HepG2 (cell line): ENCODE data around the gene IRF3. TPM values are rescaled to one million over a fixed set of nuclear protein-coding genes. Genes with fewer than 3 reads are reported as not detected.

Source experiments
- CREM ChIP-seq, 2 experiments: sonication (generic) in 1 of 2; formaldehyde crosslinking in 1 of 2; IDR thresholded peaks; 2 replicates each; pipeline versions ENCODE4 v1.4.0 to v1.6.1; 2016 to 2020; ENCODE audit warnings: antibody characterized with exemption in 1 of 2, mild to moderate bottlenecking in 1 of 2, missing genetic modification reagents in 1 of 2
- EP300 ChIP-seq, 3 experiments: sonication (generic) in 1 of 3; formaldehyde crosslinking in 1 of 3; IDR thresholded peaks; 2 replicates each; pipeline versions ENCODE4 v1.5.1 to v1.6.1; 2011 to 2020; ENCODE audit warnings: low read depth in 2 of 3, low read length in 2 of 3, borderline replicate concordance in 1 of 3, improper control_type of control experiment in 1 of 3, mild to moderate bottlenecking in 1 of 3, missing genetic modification reagents in 1 of 3, moderate library complexity in 1 of 3
- FOXP1 ChIP-seq, 2 experiments: fragments of 450-650 bp in 1 of 2; IDR thresholded peaks; 2 replicates each; pipeline ENCODE4 v1.6.1; 2017 to 2018; ENCODE audit warnings: antibody characterized with exemption in 1 of 2
- HOXD1 ChIP-seq: sonication (generic); formaldehyde crosslinking; IDR thresholded peaks from 2 replicates; pipeline ENCODE4 v1.5.0; 2020; ENCODE audit warnings: missing genetic modification reagents
- JUN ChIP-seq: sonication (generic); formaldehyde crosslinking; IDR thresholded peaks from 2 replicates; pipeline ENCODE4 v1.4.0; 2020; ENCODE audit warnings: mild to moderate bottlenecking, missing genetic modification reagents
- PAX8 ChIP-seq: sonication (generic); formaldehyde crosslinking; IDR thresholded peaks from 2 replicates; pipeline ENCODE4 v1.8.0; 2022; ENCODE audit warnings: mild to moderate bottlenecking, missing genetic modification reagents, borderline replicate concordance
- PCBP2 ChIP-seq: fragments of 200-400 bp; formaldehyde crosslinking; optimal IDR thresholded peaks from 2 replicates; pipeline ENCODE3; 2018; ENCODE audit warnings: low read length, low read depth; ENCODE audit not compliant: poor library complexity, severe bottlenecking
- YEATS2 ChIP-seq: sonication (generic); formaldehyde crosslinking; IDR thresholded peaks from 2 replicates; pipeline ENCODE4 v1.4.0; 2020; ENCODE audit warnings: missing genetic modification reagents, borderline replicate concordance
- ZFP90 ChIP-seq: sonication (generic); formaldehyde crosslinking; IDR thresholded peaks from 2 replicates; pipeline ENCODE4 v1.8.0; 2022; ENCODE audit warnings: missing genetic modification reagents, mild to moderate bottlenecking, inconsistent platforms, borderline replicate concordance
- ZMYM2 ChIP-seq: sonication (generic); formaldehyde crosslinking; IDR thresholded peaks from 2 replicates; pipeline ENCODE4 v1.8.0; 2022; ENCODE audit warnings: mild to moderate bottlenecking, missing genetic modification reagents
- ZNF20 ChIP-seq: sonication (generic); formaldehyde crosslinking; IDR thresholded peaks from 2 replicates; pipeline ENCODE4 v1.4.0; 2020; ENCODE audit warnings: mild to moderate bottlenecking, moderate library complexity, missing genetic modification reagents
- ZNF550 ChIP-seq: sonication (generic); formaldehyde crosslinking; IDR thresholded peaks from 2 replicates; pipeline ENCODE4 v1.4.0; 2020; ENCODE audit warnings: mild to moderate bottlenecking, missing genetic modification reagents, borderline replicate concordance
- ZNF670 ChIP-seq: sonication (generic); formaldehyde crosslinking; IDR thresholded peaks from 2 replicates; pipeline ENCODE4 v1.8.0; 2022; ENCODE audit warnings: mild to moderate bottlenecking, missing genetic modification reagents, borderline replicate concordance
- polyA plus RNA-seq, 8 experiments: library from polyadenylated mRNA; depleted of rRNA in 3 of 8; stranded (reverse) in 7 of 8; unstranded in 1 of 8; fragments of >200 nt; fragmentation: Illumina TruSeq in 4 of 8; extraction: Trizol in 4 of 8; gene quantifications; 2 replicates each; pipeline versions ENCODE4 v1.2.1 to v1.2.3, GENCODE V29; 2011 to 2016; ENCODE audit warnings: low read depth in 4 of 8, missing spikeins in 1 of 8, mixed read lengths in 1 of 8; ENCODE audit not compliant: insufficient read depth in 1 of 8
- total RNA-seq, 5 experiments: library from RNA; depleted of rRNA; stranded (reverse); fragments of >200 nt; fragmentation: Illumina TruSeq; extraction: Trizol; gene quantifications; 2 replicates each; pipeline ENCODE4 v1.2.3, GENCODE V29; 2016; ENCODE audit warnings: low read depth in 1 of 5
- TF ChIP-seq, protein P1 (sequence below): sonication (generic); formaldehyde crosslinking; IDR thresholded peaks from 2 replicates; pipeline ENCODE4; 2020; ENCODE audit warnings: missing genetic modification reagents, mild to moderate bottlenecking, borderline replicate concordance
- TF ChIP-seq, protein P2 (sequence below): sonication (generic); formaldehyde crosslinking; conservative IDR thresholded peaks from 2 replicates; pipeline ENCODE4 v1.4.0; 2020; ENCODE audit warnings: missing genetic modification reagents
- TF ChIP-seq, protein P3 (sequence below): sonication (generic); formaldehyde crosslinking; IDR thresholded peaks from 2 replicates; pipeline ENCODE4 v1.5.0; 2020; ENCODE audit warnings: mild to moderate bottlenecking, missing genetic modification reagents
- TF ChIP-seq, protein P4 (sequence below): sonication (generic); formaldehyde crosslinking; IDR thresholded peaks from 2 replicates; pipeline ENCODE4 v1.5.1; 2020; ENCODE audit warnings: mild to moderate bottlenecking, moderate library complexity, missing genetic modification reagents

IRF3 gene
- total and polyA plus RNA-seq, 2 of the 13 experiments (the other 11 are each of a cell fraction or from before 2014, with no cell fraction given), result 61.9 to 65.5 TPM

DNA sequence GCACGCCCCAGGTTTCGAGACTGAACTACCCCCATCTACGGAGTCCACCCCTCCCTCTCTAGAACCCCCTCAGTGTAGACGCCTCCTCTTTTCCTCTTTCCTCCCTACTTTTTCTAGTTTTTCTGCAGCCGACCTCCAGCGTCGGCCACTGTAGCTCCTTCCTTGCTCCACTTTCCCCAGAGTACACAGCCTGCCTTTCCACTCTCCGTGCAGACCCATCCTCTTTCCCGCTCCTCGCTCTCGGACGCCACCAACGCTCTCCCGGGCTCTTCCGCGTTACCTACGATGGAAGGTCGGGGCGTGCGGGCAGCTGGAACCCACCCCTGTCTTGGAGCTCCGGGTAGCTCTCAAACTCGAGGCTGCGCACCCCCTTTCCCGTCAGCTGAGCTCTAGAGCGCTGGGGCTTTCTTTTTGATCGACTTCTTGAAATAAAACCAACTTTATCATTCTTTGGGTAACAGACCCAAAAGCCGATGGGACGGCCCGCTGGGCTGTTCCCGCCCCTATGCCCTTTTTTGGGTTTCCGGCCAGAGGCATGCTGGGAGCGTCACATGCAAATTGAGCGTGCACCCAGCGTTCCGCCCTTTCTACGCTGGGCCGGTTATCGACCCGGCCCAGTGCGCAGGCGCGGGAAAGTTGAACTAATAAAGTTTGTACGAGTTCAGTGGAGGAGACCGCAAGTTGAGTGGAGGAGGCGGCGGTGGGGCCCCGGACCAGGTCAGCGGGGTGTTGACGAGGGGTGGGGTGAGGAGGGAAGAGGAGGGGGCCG, at the start of gene IRF3, which contains the start of gene BCL2L12 (continued):
- TF ChIP-seq PAX8 (CRISPR knock-in tag) (0 out of 2 replicates have a peak, but pooled peaks have one; percentile 72), ZMYM2 (CRISPR knock-in tag) (no peak), PCBP2 (no peak), FOXP1 (IDR thresholded peaks at IDR 0.05) (no peak), FOXP1 (CRISPR knock-in tag; IDR thresholded peaks at IDR 0.05) (no peak), ZNF550 (CRISPR knock-in tag) (no peak), ZFP90 (CRISPR knock-in tag) (peak; percentile 63; the same call in 1 of the 2 replicates), HOXD1 (CRISPR knock-in tag) (no peak), ZNF20 (CRISPR knock-in tag) (no peak), EP300 (IDR thresholded peaks at IDR 0.05; ENCODE audit: low read depth in 2 of 2, low read length in 2 of 2) (no peak), EP300 (CRISPR knock-in tag; IDR thresholded peaks at IDR 0.05; ENCODE audit: borderline replicate concordance) (no peak), YEATS2 (peak; percentile 86; the same call in 1 of the 2 replicates), JUN (CRISPR knock-in tag) (no peak), ZNF670 (CRISPR knock-in tag) (no peak), CREM (IDR thresholded peaks at IDR 0.05) (peak; percentile 65), CREM (CRISPR knock-in tag; IDR thresholded peaks at IDR 0.05) (no peak)
- TF ChIP-seq, protein P1, sequence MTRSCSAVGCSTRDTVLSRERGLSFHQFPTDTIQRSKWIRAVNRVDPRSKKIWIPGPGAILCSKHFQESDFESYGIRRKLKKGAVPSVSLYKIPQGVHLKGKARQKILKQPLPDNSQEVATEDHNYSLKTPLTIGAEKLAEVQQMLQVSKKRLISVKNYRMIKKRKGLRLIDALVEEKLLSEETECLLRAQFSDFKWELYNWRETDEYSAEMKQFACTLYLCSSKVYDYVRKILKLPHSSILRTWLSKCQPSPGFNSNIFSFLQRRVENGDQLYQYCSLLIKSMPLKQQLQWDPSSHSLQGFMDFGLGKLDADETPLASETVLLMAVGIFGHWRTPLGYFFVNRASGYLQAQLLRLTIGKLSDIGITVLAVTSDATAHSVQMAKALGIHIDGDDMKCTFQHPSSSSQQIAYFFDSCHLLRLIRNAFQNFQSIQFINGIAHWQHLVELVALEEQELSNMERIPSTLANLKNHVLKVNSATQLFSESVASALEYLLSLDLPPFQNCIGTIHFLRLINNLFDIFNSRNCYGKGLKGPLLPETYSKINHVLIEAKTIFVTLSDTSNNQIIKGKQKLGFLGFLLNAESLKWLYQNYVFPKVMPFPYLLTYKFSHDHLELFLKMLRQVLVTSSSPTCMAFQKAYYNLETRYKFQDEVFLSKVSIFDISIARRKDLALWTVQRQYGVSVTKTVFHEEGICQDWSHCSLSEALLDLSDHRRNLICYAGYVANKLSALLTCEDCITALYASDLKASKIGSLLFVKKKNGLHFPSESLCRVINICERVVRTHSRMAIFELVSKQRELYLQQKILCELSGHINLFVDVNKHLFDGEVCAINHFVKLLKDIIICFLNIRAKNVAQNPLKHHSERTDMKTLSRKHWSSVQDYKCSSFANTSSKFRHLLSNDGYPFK (CRISPR knock-in tag), result peak; percentile 96
- TF ChIP-seq, protein P2, sequence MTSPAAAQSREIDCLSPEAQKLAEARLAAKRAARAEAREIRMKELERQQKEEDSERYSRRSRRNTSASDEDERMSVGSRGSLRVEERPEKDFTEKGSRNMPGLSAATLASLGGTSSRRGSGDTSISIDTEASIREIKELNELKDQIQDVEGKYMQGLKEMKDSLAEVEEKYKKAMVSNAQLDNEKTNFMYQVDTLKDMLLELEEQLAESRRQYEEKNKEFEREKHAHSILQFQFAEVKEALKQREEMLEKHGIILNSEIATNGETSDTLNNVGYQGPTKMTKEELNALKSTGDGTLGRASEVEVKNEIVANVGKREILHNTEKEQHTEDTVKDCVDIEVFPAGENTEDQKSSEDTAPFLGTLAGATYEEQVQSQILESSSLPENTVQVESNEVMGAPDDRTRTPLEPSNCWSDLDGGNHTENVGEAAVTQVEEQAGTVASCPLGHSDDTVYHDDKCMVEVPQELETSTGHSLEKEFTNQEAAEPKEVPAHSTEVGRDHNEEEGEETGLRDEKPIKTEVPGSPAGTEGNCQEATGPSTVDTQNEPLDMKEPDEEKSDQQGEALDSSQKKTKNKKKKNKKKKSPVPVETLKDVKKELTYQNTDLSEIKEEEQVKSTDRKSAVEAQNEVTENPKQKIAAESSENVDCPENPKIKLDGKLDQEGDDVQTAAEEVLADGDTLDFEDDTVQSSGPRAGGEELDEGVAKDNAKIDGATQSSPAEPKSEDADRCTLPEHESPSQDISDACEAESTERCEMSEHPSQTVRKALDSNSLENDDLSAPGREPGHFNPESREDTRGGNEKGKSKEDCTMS (CRISPR knock-in tag), result no peak
- TF ChIP-seq, protein P3, sequence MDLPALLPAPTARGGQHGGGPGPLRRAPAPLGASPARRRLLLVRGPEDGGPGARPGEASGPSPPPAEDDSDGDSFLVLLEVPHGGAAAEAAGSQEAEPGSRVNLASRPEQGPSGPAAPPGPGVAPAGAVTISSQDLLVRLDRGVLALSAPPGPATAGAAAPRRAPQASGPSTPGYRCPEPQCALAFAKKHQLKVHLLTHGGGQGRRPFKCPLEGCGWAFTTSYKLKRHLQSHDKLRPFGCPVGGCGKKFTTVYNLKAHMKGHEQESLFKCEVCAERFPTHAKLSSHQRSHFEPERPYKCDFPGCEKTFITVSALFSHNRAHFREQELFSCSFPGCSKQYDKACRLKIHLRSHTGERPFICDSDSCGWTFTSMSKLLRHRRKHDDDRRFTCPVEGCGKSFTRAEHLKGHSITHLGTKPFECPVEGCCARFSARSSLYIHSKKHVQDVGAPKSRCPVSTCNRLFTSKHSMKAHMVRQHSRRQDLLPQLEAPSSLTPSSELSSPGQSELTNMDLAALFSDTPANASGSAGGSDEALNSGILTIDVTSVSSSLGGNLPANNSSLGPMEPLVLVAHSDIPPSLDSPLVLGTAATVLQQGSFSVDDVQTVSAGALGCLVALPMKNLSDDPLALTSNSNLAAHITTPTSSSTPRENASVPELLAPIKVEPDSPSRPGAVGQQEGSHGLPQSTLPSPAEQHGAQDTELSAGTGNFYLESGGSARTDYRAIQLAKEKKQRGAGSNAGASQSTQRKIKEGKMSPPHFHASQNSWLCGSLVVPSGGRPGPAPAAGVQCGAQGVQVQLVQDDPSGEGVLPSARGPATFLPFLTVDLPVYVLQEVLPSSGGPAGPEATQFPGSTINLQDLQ (CRISPR knock-in tag), result no peak; the same call in 1 of the 2 replicates
- TF ChIP-seq, protein P4, sequence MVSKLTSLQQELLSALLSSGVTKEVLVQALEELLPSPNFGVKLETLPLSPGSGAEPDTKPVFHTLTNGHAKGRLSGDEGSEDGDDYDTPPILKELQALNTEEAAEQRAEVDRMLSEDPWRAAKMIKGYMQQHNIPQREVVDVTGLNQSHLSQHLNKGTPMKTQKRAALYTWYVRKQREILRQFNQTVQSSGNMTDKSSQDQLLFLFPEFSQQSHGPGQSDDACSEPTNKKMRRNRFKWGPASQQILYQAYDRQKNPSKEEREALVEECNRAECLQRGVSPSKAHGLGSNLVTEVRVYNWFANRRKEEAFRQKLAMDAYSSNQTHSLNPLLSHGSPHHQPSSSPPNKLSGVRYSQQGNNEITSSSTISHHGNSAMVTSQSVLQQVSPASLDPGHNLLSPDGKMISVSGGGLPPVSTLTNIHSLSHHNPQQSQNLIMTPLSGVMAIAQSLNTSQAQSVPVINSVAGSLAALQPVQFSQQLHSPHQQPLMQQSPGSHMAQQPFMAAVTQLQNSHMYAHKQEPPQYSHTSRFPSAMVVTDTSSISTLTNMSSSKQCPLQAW (CRISPR knock-in tag), result no peak
